ENCODE data around the gene PDZD7.

PDZD7 gene

GRCh38 chr10:100970076-100970913 is 60.6 kb downstream of the PDZD7 start:
- TF ChIP-seq CTCF (IDR thresholded peaks at IDR 0.05; ENCODE audit: borderline replicate concordance, insufficient read depth, low read depth, low read length) = no peak
- no peak overlapping the region for H3K4me3 ChIP-seq (ENCODE audit: low read depth, low read length)

- peak; percentile 85 for TF ChIP-seq CTCF (IDR thresholded peaks at IDR 0.05; ENCODE audit: borderline replicate concordance, insufficient read depth, low read depth, low read length)
- H3K4me3 ChIP-seq (ENCODE audit: low read depth, low read length) = peak within 1 kb of the TSS; percentile 36
Measured at GRCh38 chr10:100969187-100970075, 61.5 kb downstream of the PDZD7 start, which contains the start of gene SEMA4G. Gene SEMA4G, plus strand, starts transcription at chr10:100969504. Its CDS starts 3,409 bp downstream, at chr10:100972913.

- peak overlapping the region; percentile 36 for H3K4me3 ChIP-seq (ENCODE audit: low read depth, low read length)
- no peak for TF ChIP-seq CTCF (IDR thresholded peaks at IDR 0.05; ENCODE audit: borderline replicate concordance, insufficient read depth, low read depth, low read length)
Measured at GRCh38 chr10:100968863-100969186, 62.1 kb downstream of the PDZD7 start.

- no peak overlapping the region for H3K4me3 ChIP-seq (ENCODE audit: low read depth, low read length)
- no peak for TF ChIP-seq CTCF (IDR thresholded peaks at IDR 0.05; ENCODE audit: borderline replicate concordance, insufficient read depth, low read depth, low read length)
Measured at GRCh38 chr10:100968062-100968736, 62.7 kb downstream of the PDZD7 start.

GRCh38 chr10:100967332-100967731 is 63.6 kb downstream of the PDZD7 start:
- no peak overlapping the region for H3K4me3 ChIP-seq (ENCODE audit: low read depth, low read length)
- TF ChIP-seq CTCF (IDR thresholded peaks at IDR 0.05; ENCODE audit: borderline replicate concordance, insufficient read depth, low read depth, low read length) = no peak

GRCh38 chr10:100966887-100967286 is 64.0 kb downstream of the PDZD7 start:
- TF ChIP-seq CTCF (IDR thresholded peaks at IDR 0.05; ENCODE audit: borderline replicate concordance, insufficient read depth, low read depth, low read length) = no peak
- no peak overlapping the region for H3K4me3 ChIP-seq (ENCODE audit: low read depth, low read length)
